ENCODE data around the gene MICOS13. TPM values are rescaled to one million over a fixed set of nuclear protein-coding genes. Genes with fewer than 3 reads are reported as not detected.
A peak's percentile ranks its signal among the peaks of the same experiment; 100 is the strongest.

Gene MICOS13
- total RNA-seq, 4 donors from 2014 or later = 43.6 to 65.5 (median 54.1) TPM

DNA sequence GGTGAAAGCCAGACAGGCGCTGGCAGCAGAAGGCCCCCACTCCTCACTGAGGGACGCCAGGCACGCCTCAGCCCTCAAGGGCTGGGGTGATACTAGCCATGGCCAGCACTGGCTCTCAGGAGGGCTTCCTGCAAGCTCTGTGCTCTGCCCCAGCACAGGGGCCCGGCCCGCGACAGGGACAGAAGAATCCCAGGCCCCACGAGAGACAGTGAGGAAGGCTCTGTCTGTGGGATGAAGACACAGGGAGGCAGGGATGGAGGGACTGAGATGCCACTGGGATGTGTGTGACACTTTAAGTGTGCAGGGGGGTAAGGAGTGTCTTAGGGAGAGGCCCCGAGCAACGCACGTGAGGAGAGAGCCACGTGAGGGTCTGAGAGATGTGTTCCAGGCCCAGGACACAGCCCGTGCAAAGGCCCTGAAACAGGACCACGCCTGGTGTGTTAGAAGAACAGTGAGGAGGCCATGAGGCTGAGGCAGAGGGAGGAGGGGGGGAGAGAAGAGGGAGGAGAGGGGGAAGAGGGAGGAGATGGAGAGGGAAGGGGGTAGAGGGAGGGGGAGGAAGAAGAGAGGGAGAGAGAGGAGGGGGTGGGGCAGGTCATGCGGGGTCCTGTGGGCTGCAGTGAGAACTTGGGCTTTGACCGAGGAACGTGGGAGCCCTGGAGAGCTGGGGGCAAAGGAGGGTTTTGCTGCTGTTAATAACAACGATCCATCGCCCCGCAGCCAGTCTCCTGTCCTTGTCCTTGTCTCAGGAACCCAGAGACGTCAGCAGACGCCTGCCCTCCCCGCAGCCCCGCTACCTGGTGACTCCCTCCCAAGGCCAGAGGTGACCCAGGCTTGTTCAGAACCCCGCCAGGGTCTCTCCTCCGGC, 16.9 kb upstream of the MICOS13 start:
- 76 to 77% methylated on average over 25 of the region's 25 CpGs for WGBS, 2 donors
- peak in 1 of 2 donors; percentile 82 for DNase-seq (ENCODE audit: low spot score in 2 of 2)
- TF ChIP-seq POLR2A (IDR thresholded peaks at IDR 0.05) = no peak
- TF ChIP-seq, protein P1, sequence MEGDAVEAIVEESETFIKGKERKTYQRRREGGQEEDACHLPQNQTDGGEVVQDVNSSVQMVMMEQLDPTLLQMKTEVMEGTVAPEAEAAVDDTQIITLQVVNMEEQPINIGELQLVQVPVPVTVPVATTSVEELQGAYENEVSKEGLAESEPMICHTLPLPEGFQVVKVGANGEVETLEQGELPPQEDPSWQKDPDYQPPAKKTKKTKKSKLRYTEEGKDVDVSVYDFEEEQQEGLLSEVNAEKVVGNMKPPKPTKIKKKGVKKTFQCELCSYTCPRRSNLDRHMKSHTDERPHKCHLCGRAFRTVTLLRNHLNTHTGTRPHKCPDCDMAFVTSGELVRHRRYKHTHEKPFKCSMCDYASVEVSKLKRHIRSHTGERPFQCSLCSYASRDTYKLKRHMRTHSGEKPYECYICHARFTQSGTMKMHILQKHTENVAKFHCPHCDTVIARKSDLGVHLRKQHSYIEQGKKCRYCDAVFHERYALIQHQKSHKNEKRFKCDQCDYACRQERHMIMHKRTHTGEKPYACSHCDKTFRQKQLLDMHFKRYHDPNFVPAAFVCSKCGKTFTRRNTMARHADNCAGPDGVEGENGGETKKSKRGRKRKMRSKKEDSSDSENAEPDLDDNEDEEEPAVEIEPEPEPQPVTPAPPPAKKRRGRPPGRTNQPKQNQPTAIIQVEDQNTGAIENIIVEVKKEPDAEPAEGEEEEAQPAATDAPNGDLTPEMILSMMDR (IDR thresholded peaks at IDR 0.05) = no peak
- no peak overlapping the region for H3K4me3 ChIP-seq (ENCODE audit: low read depth, poor library complexity, severe bottlenecking)
- intact Hi-C loops (cut with DNase I; ENCODE audit: low total_unique reads) = no loop called here

GRCh38 chr19:5696196-5697021, 16.1 kb upstream of the MICOS13 start:
- 85 to 90% methylated on average over 29 to 37 of the region's 42 CpGs for WGBS, 2 donors
- peak in 1 of 2 donors; percentile 81 for DNase-seq (ENCODE audit: low spot score in 2 of 2)
- H3K4me3 ChIP-seq (ENCODE audit: low read depth, poor library complexity, severe bottlenecking) = no peak overlapping the region
- TF ChIP-seq, protein P1 (IDR thresholded peaks at IDR 0.05) = no peak
- TF ChIP-seq POLR2A (IDR thresholded peaks at IDR 0.05) = no peak
- intact Hi-C loops (cut with DNase I; ENCODE audit: low total_unique reads) = no loop called here

GRCh38 chr19:5695649-5696195, 15.4 kb upstream of the MICOS13 start:
- TF ChIP-seq POLR2A (IDR thresholded peaks at IDR 0.05) = no peak
- TF ChIP-seq, protein P1 (IDR thresholded peaks at IDR 0.05) = no peak
- H3K4me3 ChIP-seq (ENCODE audit: low read depth, poor library complexity, severe bottlenecking) = no peak overlapping the region
- intact Hi-C loops (cut with DNase I; ENCODE audit: low total_unique reads) = no loop called here
- 90% methylated on average over 16 to 27 of the region's 28 CpGs for WGBS, 2 donors
- peak in 1 of 2 donors; percentile 84 for DNase-seq (ENCODE audit: low spot score in 2 of 2)

DNA sequence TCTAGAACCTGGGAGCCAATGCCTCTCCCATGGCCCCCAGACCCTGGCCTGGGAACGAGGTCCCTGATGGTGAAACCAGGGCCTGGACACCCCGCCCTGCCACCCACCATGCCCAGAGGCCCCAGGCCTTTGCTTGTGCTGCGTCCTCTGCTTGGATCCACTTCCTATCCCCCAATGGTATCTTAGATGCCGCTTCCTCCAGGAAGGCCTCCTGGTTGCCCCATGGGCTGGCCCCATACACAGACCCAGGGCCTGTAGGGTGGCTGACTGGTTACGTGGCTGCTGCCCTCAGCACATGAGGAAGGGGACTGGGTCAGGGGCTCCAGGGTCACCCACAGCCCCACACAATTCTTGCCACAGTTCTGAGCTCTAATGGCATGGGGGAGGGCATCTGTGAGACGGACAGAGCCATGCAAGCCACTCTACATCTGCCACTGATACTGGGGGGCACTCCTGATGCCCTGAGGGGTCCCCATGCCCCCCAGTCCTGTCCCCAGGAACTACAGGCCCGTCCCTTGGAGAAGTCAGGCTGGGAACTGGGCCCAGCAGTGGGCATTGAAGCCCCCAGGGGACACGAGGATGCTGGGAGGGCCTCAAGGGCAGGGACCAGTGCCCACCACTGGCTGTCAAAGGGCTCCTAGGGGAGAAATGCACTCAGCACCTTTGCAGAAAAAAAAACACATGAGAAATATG, 14.8 kb upstream of the MICOS13 start:
- 87 to 88% methylated on average over 6 to 8 of the region's 8 CpGs for WGBS, 2 donors
- intact Hi-C loops (cut with DNase I; ENCODE audit: low total_unique reads) = no loop called here
- no peak for DNase-seq (ENCODE audit: low spot score in 2 of 2)
- TF ChIP-seq, protein P1 (IDR thresholded peaks at IDR 0.05) = no peak
- no peak for TF ChIP-seq POLR2A (IDR thresholded peaks at IDR 0.05)
- H3K4me3 ChIP-seq (ENCODE audit: low read depth, poor library complexity, severe bottlenecking) = no peak overlapping the region

DNA sequence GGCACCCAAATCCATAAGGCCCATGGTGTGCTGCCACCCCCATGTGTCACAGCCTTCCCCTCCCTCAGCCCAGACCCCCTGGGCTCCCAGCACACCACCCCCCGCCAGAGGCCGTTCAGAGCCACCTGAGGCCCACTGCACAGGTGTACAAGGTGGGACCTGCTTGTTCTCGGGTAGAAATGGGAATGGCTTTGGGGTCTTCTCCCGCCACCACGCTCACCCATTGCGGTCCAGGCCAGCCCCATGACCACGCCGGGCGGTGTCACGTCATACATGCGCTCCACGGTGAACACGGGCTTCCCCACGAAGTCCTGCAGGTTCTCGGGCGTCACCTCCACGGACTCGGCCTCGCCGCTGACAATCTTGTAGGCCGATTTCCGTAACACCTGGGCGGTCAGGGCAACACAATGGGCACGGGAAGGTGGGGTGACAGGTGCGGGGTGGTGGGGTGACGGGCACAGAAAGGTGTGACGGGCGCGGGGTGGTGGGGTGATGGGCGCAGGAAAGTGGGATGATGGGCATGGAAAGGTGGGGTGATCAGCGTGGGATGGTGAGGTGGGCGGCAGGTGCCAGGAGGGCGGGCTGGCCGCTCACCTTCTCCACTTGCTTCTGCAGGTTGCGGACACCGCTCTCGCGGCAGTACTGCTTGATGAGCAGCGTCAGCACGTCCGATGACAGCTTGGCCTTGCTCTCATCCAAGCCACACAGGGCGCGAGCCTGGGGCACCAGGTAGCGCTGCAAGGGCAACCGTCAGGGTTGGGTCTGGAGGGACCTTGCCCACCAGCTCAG, 14.0 kb upstream of the MICOS13 start:
- intact Hi-C loops (cut with DNase I; ENCODE audit: low total_unique reads) = no loop called here
- TF ChIP-seq, protein P1 (IDR thresholded peaks at IDR 0.05) = no peak
- TF ChIP-seq POLR2A (IDR thresholded peaks at IDR 0.05) = no peak
- peak in 1 of 2 donors; percentile 85 for DNase-seq (ENCODE audit: low spot score in 2 of 2)
- 89 to 93% methylated on average over 45 of the region's 45 CpGs for WGBS, 2 donors
- no peak overlapping the region for H3K4me3 ChIP-seq (ENCODE audit: low read depth, poor library complexity, severe bottlenecking)
